ENCODE data around the gene ZNF514. TPM values are rescaled to one million over a fixed set of nuclear protein-coding genes. Genes with fewer than 3 reads are reported as not detected.

The ZNF514 gene
- polyA plus RNA-seq, 3 donors: 2.8 to 9.6 (median 5.7) TPM

DNA sequence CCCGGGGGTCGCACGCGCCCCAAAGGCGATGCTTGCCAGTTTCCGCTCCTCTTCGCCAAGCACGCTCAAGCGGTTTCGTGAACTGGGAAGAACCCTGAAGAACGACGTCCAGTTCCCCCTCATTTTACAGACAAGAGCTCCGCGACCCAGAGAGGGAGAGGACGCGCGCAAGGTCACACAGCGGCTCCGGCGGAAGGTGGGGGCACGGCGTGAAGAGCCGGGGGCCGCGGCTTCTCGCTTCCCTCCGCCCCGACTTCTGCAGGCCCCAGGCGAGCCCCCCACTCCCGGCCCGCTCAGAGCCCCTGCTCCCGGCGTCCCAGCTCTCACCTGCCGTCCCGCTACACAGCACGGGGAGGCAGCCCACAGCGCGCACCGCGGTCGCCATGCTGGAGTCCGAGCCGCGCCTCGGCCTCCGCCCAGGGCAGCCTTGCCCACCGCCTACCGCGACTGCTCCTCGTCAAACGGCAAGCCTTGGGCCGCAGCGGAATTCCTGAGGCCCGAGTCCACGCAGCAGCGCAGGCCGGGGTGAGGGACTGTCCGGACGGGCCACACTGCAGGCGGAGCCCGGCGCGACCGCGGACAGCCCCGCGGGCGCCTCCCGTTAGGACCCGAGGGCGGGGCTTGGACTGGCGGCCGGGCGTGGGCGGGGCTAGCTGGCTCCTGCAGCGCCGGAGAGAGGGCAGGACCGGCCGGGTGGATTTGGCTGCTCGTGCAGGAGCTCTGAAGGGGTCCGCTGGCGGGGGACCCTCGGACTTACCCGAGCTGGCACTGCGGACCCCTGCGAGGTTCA is 38.0 kb downstream of the ZNF514 start, which contains the start of gene MRPS5:
TSS of gene MRPS5 (minus strand) at position 402 of the 790 bp plus-strand sequence. CDS start at position 385, 17 bp downstream.
- Mint-ChIP-seq H3K9me3 (peaks cover 0 to 7% (median 2%) of the 10 kb centered on the region in 7 donors), H3K36me3 (peaks cover 12 to 16% of the 10 kb centered on the region in 2 donors), H3K4me3 (peak within 1 kb of the TSS; percentile 94 to 97), H3K27me3 (ENCODE audit: low read depth in 3 of 3) (peaks cover 1 to 3% (median 1%) of the 10 kb centered on the region in 3 donors), H3K4me1 (peaks cover 41% of the 10 kb centered on the region), H3K27ac (peak within 1 kb of the TSS; percentile 89 to 95 (median 93))
- peaks cover 5 to 18% of the 10 kb centered on the region in 2 donors for H3K36me3 ChIP-seq (replicated peaks in 1 of 2; ENCODE audit: control insufficient read depth in 1 of 2, insufficient read depth in 2 of 2, low read length in 2 of 2)
- peak within 1 kb of the TSS; percentile 85 to 96 (median 95) for H3K4me3 ChIP-seq (replicated peaks in 1 of 3; ENCODE audit: low read depth in 2 of 3, low read length in 3 of 3)
- H3K27me3 ChIP-seq (ENCODE audit: control insufficient read depth in 2 of 2, insufficient read depth in 2 of 2, low read length in 2 of 2): no peaks in the 10 kb centered on the region
- H4K20me1 ChIP-seq (ENCODE audit: insufficient read depth, low read length): peaks cover 24% of the 10 kb centered on the region
- H3K79me2 ChIP-seq (ENCODE audit: insufficient read depth, low read length): peaks cover 42% of the 10 kb centered on the region
- under 1% methylated on average over 80 of the region's 86 CpGs for WGBS (ENCODE audit: insufficient coverage)
- DNase-seq: peak; percentile 58 to 60 (median 59)
- no peaks in the 10 kb centered on the region for H3K9me3 ChIP-seq (replicated peaks in 1 of 2; ENCODE audit: control insufficient read depth in 1 of 2, insufficient read depth in 1 of 2, low read length in 2 of 2)
- no peak for TF ChIP-seq CTCF (IDR thresholded peaks at IDR 0.05)
- H3K4me2 ChIP-seq (replicated peaks; ENCODE audit: extremely low read depth, low read length, poor library complexity, severe bottlenecking): peak within 1 kb of the TSS; percentile 78
- H3K27ac ChIP-seq (ENCODE audit: low read depth in 1 of 2, low read length in 2 of 2): peak within 1 kb of the TSS; percentile 74 to 93
- peaks cover 23 to 37% of the 10 kb centered on the region in 2 donors for H3K4me1 ChIP-seq (ENCODE audit: control insufficient read depth in 1 of 2, insufficient read depth in 2 of 2, low read length in 2 of 2)
- peak within 1 kb of the TSS; percentile 95 for H3K9ac ChIP-seq (ENCODE audit: insufficient read depth, low read length, poor library complexity, severe bottlenecking)
- H2AFZ ChIP-seq (ENCODE audit: insufficient read depth, low read depth, low read length, poor library complexity, severe bottlenecking): peak within 1 kb of the TSS; percentile 88
- intact Hi-C loops (cut with micrococcal nuclease): loop anchor here (2.0 to 5.0 kb wide), 2 partner anchors 43 to 46 kb away; partner anchors contain the start of gene ZNF2 (in 2 of the 2)

DNA sequence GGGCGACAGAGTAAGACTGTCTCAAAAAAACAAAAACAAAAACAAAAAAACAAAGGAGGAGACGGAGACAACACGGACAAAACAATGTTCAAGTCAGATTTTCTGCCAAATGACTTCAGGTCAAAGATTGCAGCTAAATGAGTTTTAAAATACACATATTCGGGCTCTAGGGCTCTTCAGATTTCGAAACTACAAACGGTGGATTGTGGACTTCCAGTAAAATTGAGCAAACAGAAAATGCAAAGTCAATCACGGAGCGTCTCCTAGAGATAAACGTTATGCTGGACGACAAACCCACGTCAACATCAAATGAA is 38.6 kb downstream of the ZNF514 start:
- Mint-ChIP-seq H3K36me3 (peaks cover 14 to 18% of the 10 kb centered on the region in 2 donors), H3K27me3 (ENCODE audit: low read depth in 3 of 3) (peaks cover 0 to 3% (median 0%) of the 10 kb centered on the region in 3 donors), H3K9me3 (peaks cover 0 to 7% (median 0%) of the 10 kb centered on the region in 7 donors), H3K4me3 (peak overlapping the region; percentile 94 to 97), H3K4me1 (peaks cover 41% of the 10 kb centered on the region), H3K27ac (peak overlapping the region; percentile 89 to 95 (median 93))
- Histone ChIP-seq H3K4me2 (replicated peaks; ENCODE audit: extremely low read depth, low read length, poor library complexity, severe bottlenecking) (peak overlapping the region; percentile 78), H3K9me3 (replicated peaks in 1 of 2; ENCODE audit: control insufficient read depth in 1 of 2, insufficient read depth in 1 of 2, low read length in 2 of 2) (no peaks in the 10 kb centered on the region), H2AFZ (ENCODE audit: insufficient read depth, low read depth, low read length, poor library complexity, severe bottlenecking) (peak overlapping the region; percentile 88), H3K79me2 (ENCODE audit: insufficient read depth, low read length) (peaks cover 45% of the 10 kb centered on the region), H3K27me3 (ENCODE audit: control insufficient read depth in 2 of 2, insufficient read depth in 2 of 2, low read length in 2 of 2) (no peaks in the 10 kb centered on the region), H3K4me1 (ENCODE audit: control insufficient read depth in 1 of 2, insufficient read depth in 2 of 2, low read length in 2 of 2) (peaks cover 23 to 37% of the 10 kb centered on the region in 2 donors), H3K36me3 (replicated peaks in 1 of 2; ENCODE audit: control insufficient read depth in 1 of 2, insufficient read depth in 2 of 2, low read length in 2 of 2) (peaks cover 9 to 23% of the 10 kb centered on the region in 2 donors), H3K9ac (ENCODE audit: insufficient read depth, low read length, poor library complexity, severe bottlenecking) (peak overlapping the region; percentile 95), H3K4me3 (replicated peaks in 1 of 3; ENCODE audit: low read depth in 2 of 3, low read length in 3 of 3) (peak overlapping the region; percentile 85 to 96 (median 95)), H4K20me1 (ENCODE audit: insufficient read depth, low read length) (peaks cover 24% of the 10 kb centered on the region), H3K27ac (ENCODE audit: low read depth in 1 of 2, low read length in 2 of 2) (peak overlapping the region; percentile 74 to 93)
- 3% methylated on average over 11 of the region's 11 CpGs for WGBS (ENCODE audit: insufficient coverage)
- no peak for TF ChIP-seq CTCF (IDR thresholded peaks at IDR 0.05)
- no peak for DNase-seq
- intact Hi-C loops (cut with micrococcal nuclease): loop anchor here in 1 of 2 donors (5.0 kb wide), 1 partner anchor 46 kb away; the partner anchor contains the start of gene ZNF2
